WI38 (cell line): Measurements from ENCODE around the gene DLGAP1.

ENCODE experiments used
- H3K4me3 ChIP-seq: 2 replicates; pipeline ENCODE4 v1.5.1; 2011; ENCODE audit warnings: low read depth, mild to moderate bottlenecking, control low read depth, low read length
- TF ChIP-seq, protein P1 (sequence below): IDR thresholded peaks from 2 replicates; pipeline ENCODE4 v1.5.1; 2012; ENCODE audit warnings: low read depth, mild to moderate bottlenecking, control low read depth, low read length

The DLGAP1 gene

DNA sequence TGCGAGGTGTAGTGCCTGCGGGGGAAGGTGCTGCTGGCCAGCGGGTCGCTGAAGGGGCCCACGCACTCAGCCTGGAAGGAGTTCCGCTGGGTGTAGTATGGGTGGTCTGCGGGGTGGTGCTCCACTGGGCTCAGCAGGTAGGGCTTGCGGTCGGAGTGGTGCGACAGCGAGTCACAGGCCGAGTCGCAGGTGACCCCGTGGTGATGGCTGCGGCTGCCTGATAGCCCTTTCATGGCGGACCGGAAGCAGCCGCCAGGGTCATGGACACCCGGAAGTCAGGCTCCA is 575.3 kb downstream of the DLGAP1 start:
- no peak overlapping the region for H3K4me3 ChIP-seq
- TF ChIP-seq, protein P1, sequence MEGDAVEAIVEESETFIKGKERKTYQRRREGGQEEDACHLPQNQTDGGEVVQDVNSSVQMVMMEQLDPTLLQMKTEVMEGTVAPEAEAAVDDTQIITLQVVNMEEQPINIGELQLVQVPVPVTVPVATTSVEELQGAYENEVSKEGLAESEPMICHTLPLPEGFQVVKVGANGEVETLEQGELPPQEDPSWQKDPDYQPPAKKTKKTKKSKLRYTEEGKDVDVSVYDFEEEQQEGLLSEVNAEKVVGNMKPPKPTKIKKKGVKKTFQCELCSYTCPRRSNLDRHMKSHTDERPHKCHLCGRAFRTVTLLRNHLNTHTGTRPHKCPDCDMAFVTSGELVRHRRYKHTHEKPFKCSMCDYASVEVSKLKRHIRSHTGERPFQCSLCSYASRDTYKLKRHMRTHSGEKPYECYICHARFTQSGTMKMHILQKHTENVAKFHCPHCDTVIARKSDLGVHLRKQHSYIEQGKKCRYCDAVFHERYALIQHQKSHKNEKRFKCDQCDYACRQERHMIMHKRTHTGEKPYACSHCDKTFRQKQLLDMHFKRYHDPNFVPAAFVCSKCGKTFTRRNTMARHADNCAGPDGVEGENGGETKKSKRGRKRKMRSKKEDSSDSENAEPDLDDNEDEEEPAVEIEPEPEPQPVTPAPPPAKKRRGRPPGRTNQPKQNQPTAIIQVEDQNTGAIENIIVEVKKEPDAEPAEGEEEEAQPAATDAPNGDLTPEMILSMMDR, result no peak

DNA sequence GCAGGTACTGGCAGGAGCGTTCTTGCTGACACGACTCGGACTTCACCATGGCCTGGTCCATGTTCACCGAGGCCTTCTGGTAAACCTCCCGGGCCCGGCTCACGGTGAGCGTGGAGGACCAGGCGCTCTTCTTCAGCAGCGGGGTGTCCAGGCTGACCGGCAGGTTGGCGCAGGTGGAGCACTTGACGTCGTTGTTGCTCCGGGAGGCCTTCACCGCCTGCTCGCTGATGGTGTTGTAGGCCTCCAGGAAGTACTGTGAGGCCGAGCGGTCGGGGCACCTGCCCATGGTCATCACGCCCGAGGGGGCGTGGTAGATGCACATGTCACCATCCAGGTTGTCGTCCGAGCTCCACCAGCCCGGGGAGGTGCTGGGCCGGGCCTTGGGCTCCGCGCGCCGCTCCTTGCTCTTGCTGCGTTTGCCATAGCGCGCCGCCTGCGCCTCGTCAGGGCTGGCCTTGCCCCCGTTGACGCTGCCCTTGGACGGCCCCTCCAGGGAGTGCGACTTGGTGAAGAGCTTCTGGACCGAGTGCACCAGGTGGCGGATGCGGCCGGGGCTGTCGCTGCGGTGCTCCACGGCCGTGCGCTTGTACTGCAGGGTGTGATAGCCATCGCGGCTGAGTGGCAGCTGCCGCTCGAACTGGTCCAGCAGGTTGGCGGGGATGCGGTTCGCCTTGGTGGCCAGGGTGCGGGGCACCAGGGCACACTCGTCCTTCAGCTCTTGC is 575.8 kb downstream of the DLGAP1 start:
- TF ChIP-seq, protein P1, result no peak

DNA sequence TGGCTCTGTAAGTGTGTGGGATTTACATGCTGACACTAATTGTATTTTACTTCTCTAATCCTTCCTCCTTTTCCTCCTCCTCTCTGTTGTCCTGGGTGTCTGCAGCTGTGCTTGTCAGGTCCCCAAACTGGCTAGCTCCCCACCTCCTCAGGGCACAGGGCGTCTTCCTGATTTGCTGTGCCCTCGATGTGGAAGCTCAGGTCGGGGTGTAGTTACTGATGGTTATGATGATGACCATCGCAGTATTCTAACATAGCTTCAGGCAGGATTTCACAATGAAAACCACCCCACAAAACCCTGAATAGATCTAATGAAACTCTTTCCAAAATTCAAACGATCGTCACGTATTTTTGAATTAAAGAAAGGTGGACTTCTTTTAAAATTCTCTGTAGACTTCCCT is 576.7 kb downstream of the DLGAP1 start:
- no peak overlapping the region for H3K4me3 ChIP-seq
- TF ChIP-seq, protein P1, result no peak

More for the DNA sequence above, 575.8 kb downstream of the DLGAP1 start:
- no peak overlapping the region for H3K4me3 ChIP-seq

DNA sequence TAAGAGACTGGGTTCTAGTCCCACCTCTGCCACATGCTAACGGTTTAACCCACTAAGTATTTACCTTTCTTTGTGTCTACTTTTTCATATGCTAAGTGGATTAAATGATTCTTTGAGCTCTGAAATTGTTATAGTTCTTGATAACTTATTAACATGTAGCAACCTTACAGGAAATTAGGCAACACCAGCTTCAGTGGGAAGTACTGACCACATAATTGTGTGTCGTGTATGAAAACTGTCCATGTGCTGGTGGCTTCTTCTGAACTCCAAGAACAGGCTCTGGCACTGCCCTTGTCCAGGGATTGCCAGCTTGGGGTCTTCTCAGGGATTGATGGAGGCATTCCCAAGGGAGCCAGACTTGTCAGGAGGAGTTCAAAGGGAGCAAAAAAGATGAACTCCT is 577.4 kb downstream of the DLGAP1 start:
- H3K4me3 ChIP-seq, result no peak overlapping the region
- TF ChIP-seq, protein P1, result no peak

DNA sequence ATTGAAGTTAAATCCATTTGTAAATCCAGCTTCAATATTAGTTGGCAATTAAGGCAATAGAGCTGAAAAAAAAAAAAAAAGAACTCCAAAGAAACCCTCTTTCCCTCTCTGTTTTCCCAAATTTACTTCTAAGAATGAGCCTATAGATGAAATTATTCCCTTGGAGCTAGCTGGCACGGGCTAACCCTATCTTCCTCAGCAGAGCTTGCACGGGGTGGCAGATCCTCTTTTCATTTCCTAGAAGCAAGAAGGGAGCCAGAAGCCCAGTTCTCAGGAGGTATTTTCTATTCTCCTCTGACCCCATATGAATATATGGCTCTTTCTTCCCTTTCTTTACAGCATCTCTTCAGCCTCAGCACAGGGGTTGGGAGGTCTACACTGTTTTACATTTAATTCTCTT is 579.1 kb downstream of the DLGAP1 start:
- TF ChIP-seq, protein P1, result no peak
- no peak overlapping the region for H3K4me3 ChIP-seq

DNA sequence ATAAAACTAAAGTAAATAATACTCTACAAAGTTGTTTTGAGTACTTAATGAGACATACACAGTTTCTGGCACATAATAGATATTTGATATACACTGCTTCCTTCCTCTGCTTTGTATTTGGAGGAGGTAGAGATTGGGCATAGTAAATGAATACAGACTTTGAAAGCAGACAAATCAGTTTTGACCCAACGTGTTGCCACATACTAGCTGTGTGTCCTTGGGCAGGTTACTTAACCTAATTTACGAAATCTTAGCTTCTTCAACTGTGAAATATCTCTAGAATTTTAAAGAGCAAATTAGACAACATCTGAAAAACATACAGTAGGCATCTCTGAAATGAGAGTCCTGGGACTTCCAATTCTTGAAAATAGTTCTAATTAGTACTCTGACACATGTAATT is 579.7 kb downstream of the DLGAP1 start:
- H3K4me3 ChIP-seq, result no peak overlapping the region
- TF ChIP-seq, protein P1, result no peak

DNA sequence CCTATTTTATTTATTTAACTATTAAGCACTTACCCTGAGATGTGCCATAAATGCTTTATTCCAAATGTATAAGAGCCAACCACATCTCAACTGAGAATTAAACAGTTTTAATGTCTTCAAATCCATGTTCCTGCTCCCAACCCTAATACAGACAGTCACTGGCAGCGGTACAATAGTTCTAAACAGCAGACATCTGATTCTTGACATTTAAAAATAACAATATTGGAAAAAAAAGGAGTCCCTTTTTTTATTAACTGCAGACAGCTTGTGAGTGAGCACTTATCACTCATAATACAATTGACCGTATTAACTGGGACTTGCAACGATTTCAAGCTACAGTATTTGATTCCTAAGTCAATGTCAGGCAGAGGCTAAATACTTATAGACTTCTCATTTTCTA is 580.5 kb downstream of the DLGAP1 start:
- no peak overlapping the region for H3K4me3 ChIP-seq
- TF ChIP-seq, protein P1, result no peak
